WI38 (cell line): Measurements from ENCODE around the gene DNAJA4.

Experiments used
- H3K4me3 ChIP-seq: 2 replicates; pipeline ENCODE4 v1.5.1; 2011; ENCODE audit warnings: low read depth, mild to moderate bottlenecking, control low read depth, low read length
- CTCF ChIP-seq: IDR thresholded peaks from 2 replicates; pipeline ENCODE4 v1.5.1; 2012; ENCODE audit warnings: low read depth, mild to moderate bottlenecking, control low read depth, low read length

DNAJA4 gene

GRCh38 chr15:78306176-78306774 is 41.9 kb downstream of the DNAJA4 start:
- TF ChIP-seq CTCF = no peak
- no peak overlapping the region for H3K4me3 ChIP-seq

GRCh38 chr15:78307976-78308375 is 43.6 kb downstream of the DNAJA4 start:
- no peak overlapping the region for H3K4me3 ChIP-seq
- TF ChIP-seq CTCF = no peak

GRCh38 chr15:78308422-78309032 is 44.2 kb downstream of the DNAJA4 start:
- no peak overlapping the region for H3K4me3 ChIP-seq
- TF ChIP-seq CTCF = peak; percentile 95

- no peak overlapping the region for H3K4me3 ChIP-seq
- no peak for TF ChIP-seq CTCF
These were observed 46.9 kb downstream of the DNAJA4 start for GRCh38 chr15:78311292-78311691.

GRCh38 chr15:78312536-78312935 is 48.2 kb downstream of the DNAJA4 start:
- no peak overlapping the region for H3K4me3 ChIP-seq
- no peak for TF ChIP-seq CTCF

- no peak for TF ChIP-seq CTCF
- H3K4me3 ChIP-seq = no peak overlapping the region
These were observed 48.6 kb downstream of the DNAJA4 start for GRCh38 chr15:78312957-78313356.

- TF ChIP-seq CTCF = no peak
- H3K4me3 ChIP-seq = no peak overlapping the region
These were observed 49.0 kb downstream of the DNAJA4 start for GRCh38 chr15:78313383-78313782.
